GM10266 (cell line): ENCODE results near the gene CCDC15.

ENCODE experiments used
- DNase-seq: peaks from one replicate; pipeline ENCODE4 v3.0.0; 2012; ENCODE audit errors: extremely low spot score
- TF ChIP-seq, protein P1 (sequence below): IDR thresholded peaks from 2 replicates; pipeline ENCODE4 v1.5.1; 2012; ENCODE audit warnings: mild to moderate bottlenecking, low read depth; ENCODE audit not compliant: control insufficient read depth, insufficient read depth; ENCODE audit errors: missing control alignments

CCDC15 gene

DNA sequence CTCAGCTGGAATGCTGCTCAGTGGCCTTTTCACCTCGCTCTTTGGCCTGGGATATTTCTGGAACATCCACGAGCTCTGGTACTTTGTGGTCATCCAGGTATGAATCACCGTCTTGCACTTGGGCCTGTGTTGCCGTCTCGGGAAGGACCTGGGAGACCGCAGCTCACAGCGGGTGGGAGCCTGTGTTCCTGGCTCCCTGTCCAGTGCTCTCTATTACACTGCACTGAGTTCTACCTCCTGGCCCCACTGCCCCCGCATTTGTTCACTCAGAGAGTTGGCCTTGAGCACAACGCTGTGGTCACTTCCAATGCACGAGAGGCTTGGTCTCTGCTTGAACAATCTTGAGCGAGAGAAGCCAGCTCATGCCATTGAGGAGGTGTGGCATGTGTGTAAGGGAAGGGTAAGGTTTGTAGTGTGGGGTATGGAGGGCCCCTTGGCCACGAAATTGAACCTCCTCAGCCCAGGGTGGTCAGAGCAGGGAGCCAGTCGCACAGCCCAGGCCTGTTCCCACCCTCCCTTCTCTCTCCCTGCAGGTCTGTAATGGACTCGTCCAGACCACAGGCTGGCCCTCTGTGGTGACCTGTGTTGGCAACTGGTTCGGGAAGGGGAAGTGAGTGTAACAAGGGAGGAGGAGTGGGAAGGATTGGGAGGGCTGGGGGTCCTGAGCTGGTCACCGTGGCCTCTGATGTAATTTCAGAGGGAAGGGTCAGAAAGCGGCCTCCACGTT, 125.3 kb downstream of the CCDC15 start:
- no peak for DNase-seq
- TF ChIP-seq, protein P1, sequence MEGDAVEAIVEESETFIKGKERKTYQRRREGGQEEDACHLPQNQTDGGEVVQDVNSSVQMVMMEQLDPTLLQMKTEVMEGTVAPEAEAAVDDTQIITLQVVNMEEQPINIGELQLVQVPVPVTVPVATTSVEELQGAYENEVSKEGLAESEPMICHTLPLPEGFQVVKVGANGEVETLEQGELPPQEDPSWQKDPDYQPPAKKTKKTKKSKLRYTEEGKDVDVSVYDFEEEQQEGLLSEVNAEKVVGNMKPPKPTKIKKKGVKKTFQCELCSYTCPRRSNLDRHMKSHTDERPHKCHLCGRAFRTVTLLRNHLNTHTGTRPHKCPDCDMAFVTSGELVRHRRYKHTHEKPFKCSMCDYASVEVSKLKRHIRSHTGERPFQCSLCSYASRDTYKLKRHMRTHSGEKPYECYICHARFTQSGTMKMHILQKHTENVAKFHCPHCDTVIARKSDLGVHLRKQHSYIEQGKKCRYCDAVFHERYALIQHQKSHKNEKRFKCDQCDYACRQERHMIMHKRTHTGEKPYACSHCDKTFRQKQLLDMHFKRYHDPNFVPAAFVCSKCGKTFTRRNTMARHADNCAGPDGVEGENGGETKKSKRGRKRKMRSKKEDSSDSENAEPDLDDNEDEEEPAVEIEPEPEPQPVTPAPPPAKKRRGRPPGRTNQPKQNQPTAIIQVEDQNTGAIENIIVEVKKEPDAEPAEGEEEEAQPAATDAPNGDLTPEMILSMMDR = no peak

DNA sequence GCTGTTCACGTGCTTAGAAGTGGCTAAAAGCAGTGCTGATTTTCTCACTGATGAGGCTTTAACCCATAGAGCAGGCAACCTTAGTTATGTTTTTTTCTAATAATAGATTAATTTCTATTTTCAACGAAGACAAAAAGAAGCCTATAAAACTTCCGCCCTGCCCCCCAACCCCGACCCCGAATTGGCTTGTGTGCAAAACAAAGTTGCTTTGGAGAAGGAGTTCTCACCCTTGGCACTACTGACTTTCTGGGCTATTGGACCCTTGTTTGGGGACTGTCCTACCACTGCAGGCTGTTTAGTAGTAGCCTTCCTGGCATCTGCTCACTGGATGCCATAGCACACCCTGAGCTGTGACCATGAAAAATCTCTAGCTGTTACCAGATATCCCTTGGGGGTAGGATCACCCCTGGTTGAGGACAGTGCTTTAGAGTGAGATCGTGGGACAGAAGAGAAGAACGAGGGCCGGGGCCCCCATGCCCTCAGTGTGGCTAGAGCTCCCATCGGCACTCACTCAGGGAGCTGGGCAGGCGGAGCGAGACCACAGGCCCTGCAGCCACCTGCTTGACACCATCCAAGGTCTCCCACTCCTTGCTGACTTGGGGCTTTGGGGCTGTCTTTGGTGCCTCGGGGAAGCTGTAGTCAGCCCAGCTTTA, 126.0 kb downstream of the CCDC15 start:
- no peak for DNase-seq
- TF ChIP-seq, protein P1 = no peak

DNA sequence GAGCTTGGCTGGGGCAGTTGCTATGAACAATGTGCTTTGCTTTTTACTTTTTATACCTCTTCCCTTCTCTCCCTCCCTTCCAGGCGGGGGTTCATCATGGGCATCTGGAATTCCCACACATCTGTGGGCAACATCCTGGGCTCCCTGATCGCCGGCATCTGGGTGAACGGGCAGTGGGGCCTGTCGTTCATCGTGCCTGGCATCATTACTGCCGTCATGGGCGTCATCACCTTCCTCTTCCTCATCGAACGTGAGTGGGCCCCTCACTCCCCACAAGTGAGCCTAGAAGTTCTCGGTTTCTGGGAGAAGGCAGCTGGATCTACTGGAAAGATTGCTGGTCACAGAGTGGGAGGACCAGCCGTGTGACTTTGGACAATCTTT, 126.5 kb downstream of the CCDC15 start:
- TF ChIP-seq, protein P1 = no peak
- no peak for DNase-seq

DNA sequence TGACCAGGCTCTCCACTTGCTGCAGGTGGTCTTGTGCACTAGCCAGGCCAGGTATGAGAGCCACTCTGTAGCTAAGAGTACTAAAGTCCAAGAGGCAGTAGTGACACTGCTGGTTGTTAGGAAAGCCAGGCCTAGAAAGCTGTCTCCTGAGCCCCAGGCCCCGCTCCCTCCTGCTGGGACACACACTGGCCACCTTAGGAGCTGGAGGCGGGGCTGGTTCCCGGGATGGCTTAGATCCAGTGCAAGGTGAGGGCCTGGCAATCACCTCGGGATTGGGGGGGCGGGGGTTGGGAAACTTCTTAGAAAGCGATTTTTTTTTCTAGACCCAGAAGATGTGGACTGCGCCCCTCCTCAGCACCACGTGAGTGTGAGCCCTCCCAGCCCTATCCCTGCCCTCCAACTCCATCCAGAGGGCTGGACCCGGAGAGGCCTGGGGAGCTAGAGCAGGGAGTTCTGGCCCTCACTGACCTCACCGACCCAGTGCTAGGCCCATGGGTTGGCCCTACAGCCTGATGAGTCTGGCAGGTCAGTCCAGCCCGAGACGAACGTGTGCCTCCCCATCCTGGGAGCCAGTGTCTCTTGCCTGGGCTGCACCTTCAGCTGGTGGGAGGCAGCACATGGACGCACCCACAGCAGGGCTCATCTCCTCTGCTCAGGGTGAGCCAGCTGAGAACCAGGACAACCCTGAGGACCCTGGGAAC, 127.2 kb downstream of the CCDC15 start:
- no peak for DNase-seq
- TF ChIP-seq, protein P1 = no peak

DNA sequence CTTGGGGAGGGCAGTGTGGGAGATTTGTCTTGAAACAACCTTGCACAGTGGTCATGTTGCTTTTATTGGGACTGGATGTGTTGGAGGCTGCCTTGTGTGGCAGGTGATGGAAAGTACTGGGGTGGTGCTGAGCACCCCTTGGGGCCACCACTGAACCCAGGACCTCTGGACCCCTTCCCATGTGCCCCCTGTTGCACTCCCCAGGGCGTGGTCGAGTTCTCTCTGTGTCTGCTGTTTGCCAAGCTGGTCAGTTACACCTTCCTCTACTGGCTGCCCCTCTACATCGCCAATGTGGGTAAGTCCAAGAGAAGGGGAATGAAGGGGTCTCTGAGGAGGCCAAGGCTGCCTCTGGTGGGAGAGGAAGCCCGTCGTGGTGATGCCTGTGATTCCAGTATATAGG, 128.0 kb downstream of the CCDC15 start:
- TF ChIP-seq, protein P1 = no peak
- no peak for DNase-seq

DNA sequence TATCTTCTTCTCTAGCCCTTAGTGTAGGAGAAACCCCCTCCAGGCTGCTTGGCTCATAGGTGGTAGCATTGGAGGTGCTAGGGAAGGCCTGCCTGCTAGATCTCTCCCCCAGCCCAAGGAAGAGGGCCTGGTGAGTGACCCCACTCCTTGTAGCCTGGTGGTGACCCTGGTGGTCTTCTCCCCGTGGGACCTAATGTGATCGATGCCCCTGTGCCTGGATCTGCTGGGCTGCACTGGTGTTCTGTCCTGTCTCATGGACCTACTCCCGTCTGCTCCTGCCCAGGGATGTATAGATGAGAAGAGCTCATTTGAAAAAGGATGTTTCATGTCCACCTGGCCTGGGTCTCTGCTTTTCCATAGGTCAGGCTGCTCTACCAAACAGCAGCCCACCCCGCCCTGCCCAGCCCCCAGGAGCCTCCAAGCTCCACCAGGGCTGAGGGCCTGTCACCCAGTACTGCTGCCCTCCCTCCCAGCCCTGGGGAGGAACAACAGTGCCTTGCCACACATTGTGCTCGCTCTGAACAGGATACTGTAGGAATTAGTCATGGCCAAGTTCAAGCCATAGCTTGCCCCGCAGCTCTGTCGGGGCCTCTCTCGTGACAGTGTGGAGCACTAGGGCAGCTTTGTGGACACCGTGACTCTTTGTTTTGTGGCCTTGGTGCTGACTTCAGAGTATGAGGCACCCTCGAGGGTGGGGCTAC, 128.8 kb downstream of the CCDC15 start:
- TF ChIP-seq, protein P1 = no peak
- no peak for DNase-seq
